ENCODE measurements around the gene RYR2.

The RYR2 gene

DNA sequence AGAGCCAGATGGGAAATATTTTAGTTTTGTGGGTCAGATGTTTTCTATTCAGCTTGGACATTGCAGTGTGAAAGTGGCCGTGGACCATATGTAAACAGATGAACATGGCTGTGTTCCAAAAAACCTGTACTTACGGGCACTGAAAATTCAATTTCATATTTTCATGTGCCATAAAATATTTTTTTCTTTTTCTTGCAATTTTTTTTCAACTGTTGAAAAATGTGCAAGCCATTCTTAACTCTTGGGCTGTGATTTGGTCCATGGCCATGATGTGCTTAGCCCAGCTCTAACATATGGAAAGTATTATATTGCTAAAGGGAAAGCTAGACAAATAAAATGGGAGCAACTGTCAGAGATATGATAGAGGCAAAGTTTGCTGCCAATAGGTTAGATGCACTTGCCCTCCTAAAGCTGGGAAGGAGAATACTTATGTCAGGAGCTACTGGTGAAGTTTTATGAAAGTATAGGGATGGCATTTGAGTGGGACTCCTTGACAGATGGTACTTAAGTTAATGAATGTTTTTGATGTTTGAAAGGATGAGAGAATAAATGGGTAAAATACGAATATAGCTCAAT is 240.3 kb downstream of the RYR2 start:
- TF ChIP-seq, protein P1, sequence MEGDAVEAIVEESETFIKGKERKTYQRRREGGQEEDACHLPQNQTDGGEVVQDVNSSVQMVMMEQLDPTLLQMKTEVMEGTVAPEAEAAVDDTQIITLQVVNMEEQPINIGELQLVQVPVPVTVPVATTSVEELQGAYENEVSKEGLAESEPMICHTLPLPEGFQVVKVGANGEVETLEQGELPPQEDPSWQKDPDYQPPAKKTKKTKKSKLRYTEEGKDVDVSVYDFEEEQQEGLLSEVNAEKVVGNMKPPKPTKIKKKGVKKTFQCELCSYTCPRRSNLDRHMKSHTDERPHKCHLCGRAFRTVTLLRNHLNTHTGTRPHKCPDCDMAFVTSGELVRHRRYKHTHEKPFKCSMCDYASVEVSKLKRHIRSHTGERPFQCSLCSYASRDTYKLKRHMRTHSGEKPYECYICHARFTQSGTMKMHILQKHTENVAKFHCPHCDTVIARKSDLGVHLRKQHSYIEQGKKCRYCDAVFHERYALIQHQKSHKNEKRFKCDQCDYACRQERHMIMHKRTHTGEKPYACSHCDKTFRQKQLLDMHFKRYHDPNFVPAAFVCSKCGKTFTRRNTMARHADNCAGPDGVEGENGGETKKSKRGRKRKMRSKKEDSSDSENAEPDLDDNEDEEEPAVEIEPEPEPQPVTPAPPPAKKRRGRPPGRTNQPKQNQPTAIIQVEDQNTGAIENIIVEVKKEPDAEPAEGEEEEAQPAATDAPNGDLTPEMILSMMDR (IDR thresholded peaks at IDR 0.05), result no peak
- Histone ChIP-seq H3K4me3 (no peak overlapping the region), H3K27ac (no peak overlapping the region)
- no peak for DNase-seq (ENCODE audit: low spot score)

DNA sequence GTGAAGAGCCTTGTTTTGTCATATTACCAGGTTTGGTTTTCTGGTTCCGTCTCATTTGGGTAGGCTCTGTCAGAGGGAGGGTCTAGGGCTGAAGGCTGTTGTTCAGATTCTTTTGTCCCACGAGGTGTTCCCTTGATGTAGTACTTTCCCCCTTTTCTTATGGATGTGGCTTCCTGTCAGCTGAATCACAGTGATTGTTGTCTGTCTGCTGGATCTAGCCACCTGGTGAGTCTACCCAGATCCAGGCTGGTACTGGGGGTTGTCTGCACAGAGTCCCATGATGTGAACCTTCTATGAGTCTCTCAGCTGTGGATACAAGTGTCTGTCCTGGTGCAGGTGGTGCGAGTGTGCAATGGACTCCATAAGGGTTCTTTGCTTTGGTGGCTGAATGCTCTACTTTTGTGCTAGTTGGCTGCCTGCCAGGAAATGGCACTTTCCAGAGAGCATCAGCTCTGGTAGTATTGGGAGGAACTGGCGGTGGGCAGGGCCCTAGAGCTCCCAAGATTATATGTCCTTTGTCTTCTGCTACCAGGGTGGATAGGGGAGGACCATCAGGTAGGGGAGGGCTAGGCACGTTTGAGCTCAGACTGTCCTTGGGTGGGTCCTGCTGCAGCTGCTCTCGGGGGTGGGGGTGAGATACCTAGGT is 246.0 kb downstream of the RYR2 start:
- H3K27ac ChIP-seq, result no peak overlapping the region

GRCh38 chr1:237293804-237294203 is 251.8 kb downstream of the RYR2 start:
- no peak overlapping the region for H3K27ac ChIP-seq
- DNase-seq (ENCODE audit: low spot score), result no peak
- no peak overlapping the region for H3K4me3 ChIP-seq
- TF ChIP-seq, protein P1 (IDR thresholded peaks at IDR 0.05), result no peak

More for the DNA sequence above, 246.0 kb downstream of the RYR2 start:
- TF ChIP-seq, protein P1 (IDR thresholded peaks at IDR 0.05), result no peak
- H3K4me3 ChIP-seq, result no peak overlapping the region
- DNase-seq (ENCODE audit: low spot score), result no peak

- H3K27ac ChIP-seq, result no peak overlapping the region
- DNase-seq (ENCODE audit: low spot score), result no peak
- no peak overlapping the region for H3K4me3 ChIP-seq
- TF ChIP-seq, protein P1 (IDR thresholded peaks at IDR 0.05), result no peak
Measured at GRCh38 chr1:237296861-237297260, 254.9 kb downstream of the RYR2 start.

GRCh38 chr1:237300642-237301041 is 258.7 kb downstream of the RYR2 start:
- DNase-seq (ENCODE audit: low spot score), result no peak
- TF ChIP-seq, protein P1 (IDR thresholded peaks at IDR 0.05), result no peak
- no peak overlapping the region for H3K27ac ChIP-seq
- no peak overlapping the region for H3K4me3 ChIP-seq

- Histone ChIP-seq H3K27ac (no peak overlapping the region), H3K4me3 (no peak overlapping the region)
- DNase-seq (ENCODE audit: low spot score), result no peak
- TF ChIP-seq, protein P1 (IDR thresholded peaks at IDR 0.05), result no peak
Measured at GRCh38 chr1:237303929-237304328, 261.9 kb downstream of the RYR2 start.

DNA sequence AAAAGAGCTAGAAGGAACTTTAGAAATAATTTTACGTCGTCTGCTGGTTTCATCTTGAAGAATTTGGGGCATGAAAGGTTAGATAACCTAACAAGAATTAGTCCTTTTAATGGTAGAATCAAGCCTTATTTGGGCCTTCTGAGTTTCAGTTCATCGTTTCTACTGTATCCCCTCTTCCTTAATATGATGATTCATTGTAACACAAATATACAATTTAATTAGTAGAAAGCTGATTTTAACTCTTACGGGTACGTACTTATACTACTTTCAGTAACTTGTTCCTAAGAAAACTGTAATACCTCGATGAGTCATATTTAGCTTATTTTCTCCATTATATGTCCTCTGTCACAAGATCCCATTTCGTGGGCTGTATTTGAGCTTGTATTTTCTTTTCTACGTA is 264.7 kb downstream of the RYR2 start:
- H3K4me3 ChIP-seq, result no peak overlapping the region
- TF ChIP-seq, protein P1 (IDR thresholded peaks at IDR 0.05), result no peak
- no peak overlapping the region for H3K27ac ChIP-seq
- DNase-seq (ENCODE audit: low spot score), result no peak
